Peyer's patch (tissue), 4 donors: ENCODE results near the gene USH1G.

Experiments
- POLR2A ChIP-seq, 2 donors: fragments of 450-650 bp; IDR thresholded peaks; one replicate each; pipeline ENCODE4 v1.5.1; 2017; ENCODE audit warnings: antibody characterized with exemption in 2 of 2, mild to moderate bottlenecking in 2 of 2, moderate library complexity in 2 of 2
- TF ChIP-seq, protein P1 (sequence below), 6 experiments: fragments of 450-650 bp in 4 of 6; fragments of 200-600 bp in 2 of 6; sonication (generic) in 1 of 6; IDR thresholded peaks; one replicate each; pipeline ENCODE4 v1.5.1; 2017 to 2019; ENCODE audit warnings: antibody characterized with exemption in 6 of 6, mild to moderate bottlenecking in 3 of 6, moderate library complexity in 1 of 6

DNA sequence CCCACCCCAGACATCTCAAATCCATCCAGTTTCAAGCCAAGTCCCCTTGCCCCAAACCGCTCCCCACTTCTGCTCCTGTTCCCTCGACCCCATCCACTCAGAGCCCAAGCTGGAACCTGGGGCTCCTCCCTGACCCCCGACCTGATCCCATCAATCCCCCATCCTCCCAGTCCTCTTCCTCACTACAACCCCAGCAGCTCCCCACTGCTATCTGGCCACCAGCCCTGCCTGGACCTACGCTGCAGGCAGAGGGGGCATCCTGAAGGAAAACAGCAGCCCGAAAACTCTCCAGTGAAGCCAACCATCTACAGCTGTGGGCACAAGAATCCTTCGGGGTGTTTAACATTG lies 54.2 kb downstream of the USH1G start:
- no peak for TF ChIP-seq POLR2A (IDR thresholded peaks at IDR 0.05)
- TF ChIP-seq, protein P1, sequence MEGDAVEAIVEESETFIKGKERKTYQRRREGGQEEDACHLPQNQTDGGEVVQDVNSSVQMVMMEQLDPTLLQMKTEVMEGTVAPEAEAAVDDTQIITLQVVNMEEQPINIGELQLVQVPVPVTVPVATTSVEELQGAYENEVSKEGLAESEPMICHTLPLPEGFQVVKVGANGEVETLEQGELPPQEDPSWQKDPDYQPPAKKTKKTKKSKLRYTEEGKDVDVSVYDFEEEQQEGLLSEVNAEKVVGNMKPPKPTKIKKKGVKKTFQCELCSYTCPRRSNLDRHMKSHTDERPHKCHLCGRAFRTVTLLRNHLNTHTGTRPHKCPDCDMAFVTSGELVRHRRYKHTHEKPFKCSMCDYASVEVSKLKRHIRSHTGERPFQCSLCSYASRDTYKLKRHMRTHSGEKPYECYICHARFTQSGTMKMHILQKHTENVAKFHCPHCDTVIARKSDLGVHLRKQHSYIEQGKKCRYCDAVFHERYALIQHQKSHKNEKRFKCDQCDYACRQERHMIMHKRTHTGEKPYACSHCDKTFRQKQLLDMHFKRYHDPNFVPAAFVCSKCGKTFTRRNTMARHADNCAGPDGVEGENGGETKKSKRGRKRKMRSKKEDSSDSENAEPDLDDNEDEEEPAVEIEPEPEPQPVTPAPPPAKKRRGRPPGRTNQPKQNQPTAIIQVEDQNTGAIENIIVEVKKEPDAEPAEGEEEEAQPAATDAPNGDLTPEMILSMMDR (IDR thresholded peaks at IDR 0.05): no peak
